HG02943 (cell line): ENCODE results near the gene FAM114A2.

Experiments used
- ATAC-seq: cut with Tn5 transposase; IDR thresholded peaks from one replicate; pipeline ENCODE4 v1.9.1; 2021; ENCODE audit warnings: mild to moderate bottlenecking, low read depth, moderate library complexity; ENCODE audit not compliant: unreplicated experiment

The FAM114A2 gene

DNA sequence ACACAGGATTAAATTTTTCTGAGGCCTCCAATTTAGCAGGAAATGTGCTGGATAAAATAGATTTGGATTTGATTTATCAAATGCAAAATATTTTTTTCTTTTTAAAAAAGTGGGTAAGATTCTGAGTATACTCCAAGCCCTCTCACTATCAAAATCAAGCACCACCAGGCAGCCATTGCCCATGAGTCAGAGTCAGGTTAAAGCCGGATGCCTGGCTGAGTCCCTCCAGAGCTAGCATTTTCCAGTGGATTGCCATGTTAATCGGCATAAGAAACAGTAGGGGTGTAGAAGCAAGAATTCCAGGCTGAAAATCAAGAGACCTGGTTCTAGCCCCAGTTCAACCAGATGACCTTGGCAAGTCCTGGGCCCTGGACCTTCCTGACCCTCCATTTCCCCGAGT lies 85.3 kb downstream of the FAM114A2 start:
- no peak for ATAC-seq

DNA sequence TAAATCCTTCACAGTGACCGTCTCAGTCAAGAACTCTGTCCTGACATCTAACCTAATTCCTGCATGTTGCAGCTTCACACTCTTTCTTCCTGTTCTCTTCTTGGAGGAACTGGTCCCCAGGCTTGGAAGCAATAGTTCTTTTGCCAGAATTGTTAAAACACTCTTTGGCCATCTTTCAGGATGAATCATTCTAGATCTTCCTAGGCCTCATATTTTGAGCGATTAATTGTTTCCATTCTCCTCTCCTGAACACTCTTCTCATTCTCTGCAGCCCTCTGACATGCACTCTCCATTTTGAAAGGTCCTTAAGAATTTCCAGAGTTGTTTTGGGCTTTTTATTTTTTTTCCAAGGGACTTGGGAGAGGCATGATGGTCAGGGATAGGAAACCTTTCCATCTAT lies 85.8 kb downstream of the FAM114A2 start:
- no peak for ATAC-seq

DNA sequence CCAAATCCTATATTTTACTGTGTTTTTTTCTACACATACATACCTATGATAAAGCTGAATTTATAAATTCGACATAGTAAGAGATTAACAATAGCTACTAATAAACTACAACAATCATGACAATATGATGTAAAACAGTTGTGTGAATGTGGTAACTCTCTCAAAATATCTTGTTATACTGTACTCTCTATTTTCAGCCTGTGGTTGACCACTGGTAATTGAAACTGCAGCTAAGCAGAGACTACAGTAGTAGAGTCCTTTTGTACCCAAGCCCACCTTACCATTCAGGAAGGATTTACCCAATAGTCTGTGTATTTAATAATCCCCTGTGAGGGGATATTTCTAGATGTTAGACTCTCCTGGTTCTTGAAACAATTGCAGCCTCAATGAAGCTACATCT lies 86.7 kb downstream of the FAM114A2 start:
- ATAC-seq = no peak

DNA sequence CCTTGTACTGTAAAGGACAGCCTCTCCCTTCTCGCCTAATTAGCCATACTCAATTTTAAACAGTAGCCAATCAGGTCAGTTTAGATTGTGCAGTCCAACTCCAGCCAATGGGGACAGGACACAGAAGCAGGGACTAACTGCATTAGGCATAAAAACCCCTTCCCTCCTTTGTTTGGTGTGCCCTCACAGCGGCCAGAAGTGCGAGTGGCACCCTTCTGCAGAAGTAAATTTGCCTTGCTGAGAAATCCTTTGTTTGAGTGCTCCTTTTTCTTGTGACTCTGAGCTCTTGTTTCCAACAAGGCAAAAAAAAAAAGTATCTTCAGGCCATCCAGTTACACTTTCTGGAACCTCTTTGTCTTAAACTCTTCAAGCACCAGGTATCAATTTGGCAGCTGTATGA lies 97.4 kb downstream of the FAM114A2 start:
- ATAC-seq = no peak
